Measurements from ENCODE around the gene COX6A1. TPM values are rescaled to one million over a fixed set of nuclear protein-coding genes. Genes with fewer than 3 reads are reported as not detected.

Gene COX6A1
- total and polyA plus RNA-seq, 2 donors (not counting 3 experiments of a cell fraction or from before 2014, with no cell fraction given), result 299 to 1,327 TPM

DNA sequence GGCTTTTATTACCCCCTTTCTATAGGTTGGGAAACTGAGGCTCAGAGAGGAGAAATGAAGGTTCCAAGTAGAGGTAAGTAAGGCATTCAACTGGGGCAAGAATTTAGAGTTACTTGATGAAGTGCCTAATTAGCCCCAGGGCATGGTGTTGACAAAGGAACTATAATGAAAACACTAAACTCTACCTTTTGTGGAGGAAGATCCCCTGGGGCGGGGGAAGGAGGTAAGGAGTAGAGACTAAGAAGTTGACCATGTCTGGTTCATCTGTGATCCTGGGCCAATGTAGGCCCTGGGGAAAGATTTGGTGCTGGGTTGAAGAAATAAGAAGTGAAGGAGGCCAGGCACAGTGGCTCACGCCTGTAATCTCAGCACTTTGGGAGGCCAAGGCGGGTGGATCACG lies 16.2 kb upstream of the COX6A1 start:
- dilution Hi-C loops (cut with MboI; ENCODE audit: extremely low pct_ligation_motif_present, low sequenced_read_pairs), result no loop called here
- TF ChIP-seq GATA2 (IDR thresholded peaks at IDR 0.05; ENCODE audit: insufficient read depth, insufficient read length, low read depth, low read length) (no peak), FOS (IDR thresholded peaks at IDR 0.05; ENCODE audit: borderline replicate concordance, insufficient read depth, low read length) (no peak), JUN (IDR thresholded peaks at IDR 0.05; ENCODE audit: borderline replicate concordance, insufficient read depth, insufficient read length, low read depth) (no peak)
- TF ChIP-seq, protein P1, sequence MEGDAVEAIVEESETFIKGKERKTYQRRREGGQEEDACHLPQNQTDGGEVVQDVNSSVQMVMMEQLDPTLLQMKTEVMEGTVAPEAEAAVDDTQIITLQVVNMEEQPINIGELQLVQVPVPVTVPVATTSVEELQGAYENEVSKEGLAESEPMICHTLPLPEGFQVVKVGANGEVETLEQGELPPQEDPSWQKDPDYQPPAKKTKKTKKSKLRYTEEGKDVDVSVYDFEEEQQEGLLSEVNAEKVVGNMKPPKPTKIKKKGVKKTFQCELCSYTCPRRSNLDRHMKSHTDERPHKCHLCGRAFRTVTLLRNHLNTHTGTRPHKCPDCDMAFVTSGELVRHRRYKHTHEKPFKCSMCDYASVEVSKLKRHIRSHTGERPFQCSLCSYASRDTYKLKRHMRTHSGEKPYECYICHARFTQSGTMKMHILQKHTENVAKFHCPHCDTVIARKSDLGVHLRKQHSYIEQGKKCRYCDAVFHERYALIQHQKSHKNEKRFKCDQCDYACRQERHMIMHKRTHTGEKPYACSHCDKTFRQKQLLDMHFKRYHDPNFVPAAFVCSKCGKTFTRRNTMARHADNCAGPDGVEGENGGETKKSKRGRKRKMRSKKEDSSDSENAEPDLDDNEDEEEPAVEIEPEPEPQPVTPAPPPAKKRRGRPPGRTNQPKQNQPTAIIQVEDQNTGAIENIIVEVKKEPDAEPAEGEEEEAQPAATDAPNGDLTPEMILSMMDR (IDR thresholded peaks at IDR 0.05; ENCODE audit: extremely low read depth in 1 of 2, insufficient read depth in 1 of 2, low read depth in 1 of 2, low read length in 2 of 2), result no peak
- Histone ChIP-seq H3K36me3 (ENCODE audit: control insufficient read depth in 2 of 2, extremely low read depth in 1 of 2, insufficient read depth in 2 of 2, low read length in 2 of 2) (no peaks in the 10 kb centered on the region), H3K27me3 (ENCODE audit: control insufficient read depth in 2 of 2, insufficient read depth in 2 of 2, low read length in 2 of 2) (no peaks in the 10 kb centered on the region), H3K27ac (ENCODE audit: insufficient read depth, low read depth, low read length) (no peak overlapping the region), H2AFZ (ENCODE audit: low read depth, low read length) (no peak overlapping the region), H3K4me3 (replicated peaks in 1 of 3; ENCODE audit: insufficient read depth in 1 of 3, low read depth in 1 of 3, low read length in 3 of 3) (no peak overlapping the region), H3K4me2 (ENCODE audit: insufficient read depth, low read length) (no peak overlapping the region), H3K4me1 (ENCODE audit: control insufficient read depth, extremely low read depth, insufficient read depth, low read length) (no peaks in the 10 kb centered on the region), H3K9me1 (replicated peaks; ENCODE audit: control insufficient read depth, extremely low read depth, insufficient read depth, low read length) (no peaks in the 10 kb centered on the region), H3K9ac (replicated peaks; ENCODE audit: extremely low read depth, insufficient read depth, low read length) (no peak overlapping the region), H3K79me2 (ENCODE audit: control insufficient read depth, insufficient read depth, low read length) (no peaks in the 10 kb centered on the region), H3K9me3 (replicated peaks; ENCODE audit: control insufficient read depth, insufficient read depth, low read length) (no peaks in the 10 kb centered on the region), H4K20me1 (replicated peaks; ENCODE audit: control insufficient read depth, extremely low read depth, insufficient read depth, low read length) (no peaks in the 10 kb centered on the region)
- FAIRE-seq (no peak), DNase-seq (ENCODE audit: low read depth, low spot score) (no peak)
- intact Hi-C loops (cut with micrococcal nuclease), result no loop called here
- POLR2A ChIA-PET, result no interaction called here
- no TSS peak for BruUV-seq (replicated peaks)
- CTCF ChIA-PET, result no interaction called here

DNA sequence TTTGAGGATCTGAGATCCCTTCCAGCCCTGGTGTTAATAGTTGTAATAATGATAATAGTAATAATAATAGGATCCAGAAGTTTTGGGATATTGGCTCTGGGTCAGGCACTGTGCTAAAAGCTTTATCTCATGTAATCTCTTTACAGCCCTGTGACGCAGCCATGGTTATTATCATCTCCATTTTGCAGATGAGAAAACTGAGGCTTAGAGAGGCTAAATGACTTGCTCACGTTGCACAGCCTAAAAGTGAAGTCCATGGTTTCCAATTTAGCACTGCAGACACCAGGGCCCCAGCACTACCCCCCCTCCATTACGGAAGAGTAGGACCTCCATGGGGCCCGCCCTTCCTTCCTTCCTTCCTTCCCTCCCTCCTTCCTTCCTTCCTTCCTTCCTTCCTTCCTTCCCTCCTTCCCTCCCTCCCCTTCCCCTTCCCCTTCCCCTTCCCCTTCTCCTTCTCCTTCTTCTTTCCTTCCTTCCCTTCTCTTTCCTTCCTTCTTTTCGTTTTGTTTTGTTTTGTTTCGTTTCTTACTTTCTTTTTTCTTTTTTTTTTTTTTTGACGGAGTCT lies 14.9 kb upstream of the COX6A1 start:
- Histone ChIP-seq H3K9me3 (replicated peaks; ENCODE audit: control insufficient read depth, insufficient read depth, low read length) (no peaks in the 10 kb centered on the region), H2AFZ (ENCODE audit: low read depth, low read length) (no peak overlapping the region), H3K27ac (ENCODE audit: insufficient read depth, low read depth, low read length) (no peak overlapping the region), H3K4me2 (ENCODE audit: insufficient read depth, low read length) (no peak overlapping the region), H3K36me3 (ENCODE audit: control insufficient read depth in 2 of 2, extremely low read depth in 1 of 2, insufficient read depth in 2 of 2, low read length in 2 of 2) (no peaks in the 10 kb centered on the region), H3K4me1 (ENCODE audit: control insufficient read depth, extremely low read depth, insufficient read depth, low read length) (no peaks in the 10 kb centered on the region), H3K79me2 (ENCODE audit: control insufficient read depth, insufficient read depth, low read length) (no peaks in the 10 kb centered on the region), H3K9me1 (replicated peaks; ENCODE audit: control insufficient read depth, extremely low read depth, insufficient read depth, low read length) (no peaks in the 10 kb centered on the region), H3K9ac (replicated peaks; ENCODE audit: extremely low read depth, insufficient read depth, low read length) (no peak overlapping the region), H3K4me3 (replicated peaks in 1 of 3; ENCODE audit: insufficient read depth in 1 of 3, low read depth in 1 of 3, low read length in 3 of 3) (no peak overlapping the region), H4K20me1 (replicated peaks; ENCODE audit: control insufficient read depth, extremely low read depth, insufficient read depth, low read length) (no peaks in the 10 kb centered on the region), H3K27me3 (ENCODE audit: control insufficient read depth in 2 of 2, insufficient read depth in 2 of 2, low read length in 2 of 2) (no peaks in the 10 kb centered on the region)
- DNase-seq (ENCODE audit: low read depth, low spot score), result no peak
- dilution Hi-C loops (cut with MboI; ENCODE audit: extremely low pct_ligation_motif_present, low sequenced_read_pairs), result no loop called here
- CTCF ChIA-PET, result no interaction called here
- TF ChIP-seq POLR2AphosphoS5 (IDR thresholded peaks at IDR 0.05; ENCODE audit: insufficient read depth, low read depth, low read length) (no peak), JUN (IDR thresholded peaks at IDR 0.05; ENCODE audit: borderline replicate concordance, insufficient read depth, insufficient read length, low read depth) (no peak), EZH2 (IDR thresholded peaks at IDR 0.05; ENCODE audit: borderline replicate concordance, low read depth, low read length, severe bottlenecking) (no peak), MYC (IDR thresholded peaks at IDR 0.05; ENCODE audit: low read depth, low read length) (no peak)
- TF ChIP-seq, protein P1 (IDR thresholded peaks at IDR 0.05; ENCODE audit: extremely low read depth in 1 of 2, insufficient read depth in 1 of 2, low read depth in 1 of 2, low read length in 2 of 2), result no peak
- BruUV-seq (replicated peaks), result no TSS peak
- intact Hi-C loops (cut with micrococcal nuclease), result no loop called here
- no peak for FAIRE-seq
- POLR2A ChIA-PET, result no interaction called here
